OCI-LY1 (cell line): Measurements from ENCODE around the gene DOCK2.

Source experiments
- H2AFZ ChIP-seq: fragments of 200-600 bp; sonication (generic), shearing (Covaris generic); 2 replicates; pipeline ENCODE4 v1.6.0; 2014; ENCODE audit warnings: antibody characterized with exemption, mild to moderate bottlenecking, low read length
- H3F3A ChIP-seq: fragments of 200-600 bp; sonication (generic), shearing (Covaris generic); 2 replicates; pipeline ENCODE4 v1.6.0; 2014; ENCODE audit warnings: mild to moderate bottlenecking, antibody characterized with exemption, low read length, moderate library complexity; ENCODE audit not compliant: insufficient read depth
- H3K27ac ChIP-seq: fragments of 200-600 bp; sonication (generic); 2 replicates; pipeline ENCODE4 v1.5.1; 2014; ENCODE audit warnings: low read length, mixed run types, mild to moderate bottlenecking, low read depth; ENCODE audit not compliant: poor library complexity, severe bottlenecking
- H3K27me3 ChIP-seq: fragments of 200-600 bp; sonication (generic); 2 replicates; pipeline ENCODE4 v1.6.0; 2014; ENCODE audit warnings: antibody characterized with exemption, mild to moderate bottlenecking, low read length, moderate library complexity; ENCODE audit not compliant: insufficient read depth
- H3K36me3 ChIP-seq: fragments of 200-600 bp; sonication (generic); 2 replicates; pipeline ENCODE4 v1.6.1; 2014; ENCODE audit warnings: mild to moderate bottlenecking, antibody characterized with exemption, low read length, moderate library complexity, mixed read lengths; ENCODE audit not compliant: insufficient read depth
- H3K4me1 ChIP-seq: fragments of 200-600 bp; sonication (generic); 2 replicates; pipeline ENCODE4 v1.5.1; 2014; ENCODE audit warnings: mild to moderate bottlenecking, low read length, moderate library complexity; ENCODE audit not compliant: insufficient read depth, severe bottlenecking
- H3K4me2 ChIP-seq: fragments of 200-600 bp; sonication (generic), shearing (Covaris generic); 2 replicates; pipeline ENCODE4 v1.6.1; 2014; ENCODE audit warnings: low read length
- H3K4me3 ChIP-seq: fragments of 200-600 bp; sonication (generic); 2 replicates; pipeline ENCODE4 v1.5.1; 2014; ENCODE audit warnings: low read length, low read depth, mild to moderate bottlenecking, mixed read lengths; ENCODE audit not compliant: poor library complexity, severe bottlenecking
- H3K79me2 ChIP-seq: fragments of 200-600 bp; shearing (Covaris generic); 2 replicates; pipeline ENCODE4 v1.6.1; 2016; ENCODE audit warnings: mixed run types, low read length, mixed read lengths; ENCODE audit not compliant: insufficient read depth
- H3K9ac ChIP-seq: fragments of 200-600 bp; sonication (generic), shearing (Covaris generic); 2 replicates; pipeline ENCODE4 v1.6.1; 2014; ENCODE audit warnings: mild to moderate bottlenecking, low read length, mixed read lengths
- H3K9me2 ChIP-seq: fragments of 200-600 bp; sonication (generic), shearing (Covaris generic); 2 replicates; pipeline ENCODE4 v1.6.1; 2014; ENCODE audit warnings: low read depth, mild to moderate bottlenecking, low read length, mixed read lengths
- H3K9me3 ChIP-seq: fragments of 200-600 bp; shearing (Covaris generic); 2 replicates; pipeline ENCODE4 v1.6.1; 2014; ENCODE audit warnings: low read length, mixed read lengths
- H4K20me1 ChIP-seq: fragments of 200-600 bp; sonication (generic), shearing (Covaris generic); 2 replicates; pipeline ENCODE4 v1.6.0; 2016; ENCODE audit warnings: mild to moderate bottlenecking, low read length; ENCODE audit not compliant: insufficient read depth
- EZH2 ChIP-seq: fragments of 200-600 bp; sonication (generic), shearing (Covaris generic); IDR thresholded peaks from 2 replicates; pipeline ENCODE4 v1.8.0; 2017; ENCODE audit warnings: borderline replicate concordance, mixed run types, mild to moderate bottlenecking, antibody characterized with exemption, low read length, moderate library complexity, mixed read lengths
- TF ChIP-seq, protein P1 (sequence below): fragments of 200-600 bp; sonication (generic), shearing (Covaris generic); IDR thresholded peaks from 2 replicates; pipeline ENCODE4 v1.5.1; 2017; ENCODE audit warnings: mild to moderate bottlenecking, antibody characterized with exemption, low read length, moderate library complexity, mixed read lengths

The DOCK2 gene

DNA sequence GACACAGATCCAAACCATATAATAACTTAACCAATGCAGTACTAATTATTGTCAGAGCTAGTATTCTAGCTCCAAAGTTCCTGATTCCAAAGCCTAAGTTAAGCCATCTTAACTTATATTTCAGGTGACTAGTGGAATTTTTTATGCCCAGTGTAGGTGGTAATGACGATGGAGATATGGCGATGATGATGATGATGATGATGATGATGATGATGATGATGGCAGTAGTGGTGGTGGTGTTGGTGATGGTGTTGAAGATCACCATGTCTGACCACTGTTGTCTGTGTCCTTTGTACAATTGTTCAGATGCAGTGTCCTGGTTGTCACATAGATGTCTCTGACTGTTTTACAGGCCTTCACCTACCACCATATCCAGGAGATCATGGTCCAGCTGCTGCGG, 203.3 kb downstream of the DOCK2 start:
- no peaks in the 10 kb centered on the region for H3K4me1 ChIP-seq
- no peaks in the 10 kb centered on the region for H3K9me2 ChIP-seq
- H3K9ac ChIP-seq = no peak overlapping the region
- no peaks in the 10 kb centered on the region for H3K27me3 ChIP-seq
- no peak overlapping the region for H3K27ac ChIP-seq
- no peak overlapping the region for H3K4me2 ChIP-seq
- TF ChIP-seq, protein P1, sequence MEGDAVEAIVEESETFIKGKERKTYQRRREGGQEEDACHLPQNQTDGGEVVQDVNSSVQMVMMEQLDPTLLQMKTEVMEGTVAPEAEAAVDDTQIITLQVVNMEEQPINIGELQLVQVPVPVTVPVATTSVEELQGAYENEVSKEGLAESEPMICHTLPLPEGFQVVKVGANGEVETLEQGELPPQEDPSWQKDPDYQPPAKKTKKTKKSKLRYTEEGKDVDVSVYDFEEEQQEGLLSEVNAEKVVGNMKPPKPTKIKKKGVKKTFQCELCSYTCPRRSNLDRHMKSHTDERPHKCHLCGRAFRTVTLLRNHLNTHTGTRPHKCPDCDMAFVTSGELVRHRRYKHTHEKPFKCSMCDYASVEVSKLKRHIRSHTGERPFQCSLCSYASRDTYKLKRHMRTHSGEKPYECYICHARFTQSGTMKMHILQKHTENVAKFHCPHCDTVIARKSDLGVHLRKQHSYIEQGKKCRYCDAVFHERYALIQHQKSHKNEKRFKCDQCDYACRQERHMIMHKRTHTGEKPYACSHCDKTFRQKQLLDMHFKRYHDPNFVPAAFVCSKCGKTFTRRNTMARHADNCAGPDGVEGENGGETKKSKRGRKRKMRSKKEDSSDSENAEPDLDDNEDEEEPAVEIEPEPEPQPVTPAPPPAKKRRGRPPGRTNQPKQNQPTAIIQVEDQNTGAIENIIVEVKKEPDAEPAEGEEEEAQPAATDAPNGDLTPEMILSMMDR = no peak
- no peak for TF ChIP-seq EZH2
- H2AFZ ChIP-seq = no peak overlapping the region
- H3K9me3 ChIP-seq = no peaks in the 10 kb centered on the region
- H3F3A ChIP-seq = no peaks in the 10 kb centered on the region
- no peaks in the 10 kb centered on the region for H3K79me2 ChIP-seq
- no peak overlapping the region for H3K4me3 ChIP-seq
- H4K20me1 ChIP-seq = no peaks in the 10 kb centered on the region
- peaks cover 59% of the 10 kb centered on the region for H3K36me3 ChIP-seq

DNA sequence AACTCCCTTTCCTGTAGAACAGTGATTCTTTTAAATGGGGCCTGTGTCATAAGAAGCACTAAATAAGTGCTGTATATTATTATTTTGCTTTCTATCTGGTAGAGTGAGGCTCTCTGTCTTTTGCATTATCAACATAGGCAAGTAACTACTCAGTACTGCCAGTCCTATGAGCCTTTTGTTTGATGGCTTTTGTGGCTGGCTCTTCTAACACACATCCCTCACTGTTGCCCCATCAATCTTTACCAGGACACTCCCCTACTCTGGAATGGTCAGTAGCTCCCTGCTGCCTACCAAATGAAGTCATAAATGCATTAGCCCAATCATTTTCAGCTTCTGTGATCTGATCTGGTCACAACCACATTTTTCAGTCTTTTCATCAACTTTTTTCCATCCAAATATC, 205.6 kb downstream of the DOCK2 start:
- TF ChIP-seq EZH2 = no peak
- TF ChIP-seq, protein P1 = no peak
- Histone ChIP-seq H3K36me3 (peaks cover 77% of the 10 kb centered on the region), H3K27me3 (no peaks in the 10 kb centered on the region), H3K9ac (no peak overlapping the region), H3K9me2 (no peaks in the 10 kb centered on the region), H3K4me2 (no peak overlapping the region), H2AFZ (no peak overlapping the region), H3K27ac (no peak overlapping the region), H3K4me3 (no peak overlapping the region), H3F3A (no peaks in the 10 kb centered on the region), H3K4me1 (no peaks in the 10 kb centered on the region), H4K20me1 (no peaks in the 10 kb centered on the region), H3K79me2 (no peaks in the 10 kb centered on the region), H3K9me3 (no peaks in the 10 kb centered on the region)

DNA sequence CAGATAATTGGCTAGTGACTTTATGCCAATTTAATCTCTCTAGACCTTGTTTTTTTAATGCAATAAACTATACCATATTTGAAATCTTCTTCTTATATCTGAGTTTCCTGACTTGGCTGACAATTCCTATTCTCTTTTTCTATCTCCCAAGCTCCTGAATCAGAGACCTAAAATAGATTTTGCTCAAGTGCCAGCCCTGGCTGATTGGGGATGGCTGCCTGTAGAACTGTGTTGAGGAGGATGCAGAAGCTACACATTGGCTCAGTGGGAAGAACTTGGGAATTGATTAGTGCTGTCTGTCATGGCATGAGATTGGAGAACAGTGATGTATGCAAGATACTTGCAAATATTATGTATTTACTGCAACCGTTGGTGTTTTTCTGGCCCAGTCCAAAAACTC, 210.4 kb downstream of the DOCK2 start:
- peaks cover 29% of the 10 kb centered on the region for H3K9me3 ChIP-seq
- no peaks in the 10 kb centered on the region for H3K4me1 ChIP-seq
- H2AFZ ChIP-seq = no peak overlapping the region
- H3F3A ChIP-seq = no peaks in the 10 kb centered on the region
- no peak overlapping the region for H3K9ac ChIP-seq
- peaks cover 90% of the 10 kb centered on the region for H3K36me3 ChIP-seq
- H3K27ac ChIP-seq = no peak overlapping the region
- no peaks in the 10 kb centered on the region for H3K9me2 ChIP-seq
- no peak overlapping the region for H3K4me3 ChIP-seq
- no peaks in the 10 kb centered on the region for H4K20me1 ChIP-seq
- TF ChIP-seq EZH2 = no peak
- TF ChIP-seq, protein P1 = no peak
- H3K4me2 ChIP-seq = no peak overlapping the region
- H3K79me2 ChIP-seq = no peaks in the 10 kb centered on the region
- no peaks in the 10 kb centered on the region for H3K27me3 ChIP-seq
